ENCODE data around the gene POU2AF1. TPM values are rescaled to one million over a fixed set of nuclear protein-coding genes. Genes with fewer than 3 reads are reported as not detected.

Gene POU2AF1
- total RNA-seq, 1 experiment from 2014 or later, result not detected

DNA sequence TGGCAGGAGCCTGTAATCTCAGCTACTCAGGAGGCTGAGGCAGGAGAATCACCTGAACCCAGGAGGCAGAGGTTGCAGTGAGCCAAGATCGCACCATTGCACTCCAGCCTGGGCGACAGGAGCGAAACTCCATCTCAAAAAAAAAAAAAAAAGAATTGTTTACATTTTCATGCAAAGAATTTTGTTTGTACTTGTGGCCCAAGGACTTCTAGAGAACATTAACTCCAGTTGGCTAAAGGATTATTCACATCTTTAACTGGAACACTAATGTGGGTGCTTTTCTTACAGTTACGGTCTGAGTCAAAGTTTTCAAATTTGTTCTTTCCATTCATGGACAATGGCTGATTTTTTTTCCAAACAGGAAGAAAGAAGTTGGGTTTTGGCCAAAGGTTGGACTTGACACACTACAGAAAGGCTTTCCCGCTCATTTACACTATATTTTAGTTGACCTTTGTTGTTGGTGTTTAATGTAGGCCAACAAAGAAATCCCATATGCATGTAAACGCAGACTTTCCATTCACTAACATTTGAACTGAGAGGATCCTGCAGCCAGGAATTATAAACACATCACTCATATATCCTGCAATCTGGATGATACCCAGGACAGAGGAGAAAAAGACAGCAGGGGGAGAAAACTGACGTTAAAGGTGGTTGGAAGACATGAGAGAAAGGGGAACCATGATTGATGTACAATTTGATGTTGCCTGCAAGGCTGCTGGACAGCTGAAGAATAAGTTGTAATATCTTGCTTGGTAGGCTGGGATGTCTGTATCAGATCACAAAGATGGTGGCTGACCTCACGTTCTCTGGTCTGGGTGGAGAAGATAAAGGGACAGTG, 13.1 kb downstream of the POU2AF1 start:
- DNase-seq, result no peak
- H3K4me3 ChIP-seq, result no peak overlapping the region
- no peaks in the 10 kb centered on the region for H3K9me3 ChIP-seq (replicated peaks)
- H3K27me3 ChIP-seq, result no peaks in the 10 kb centered on the region
- H3K36me3 ChIP-seq, result no peaks in the 10 kb centered on the region
- no peak overlapping the region for H3K27ac ChIP-seq
- no peaks in the 10 kb centered on the region for H3K4me1 ChIP-seq

DNA sequence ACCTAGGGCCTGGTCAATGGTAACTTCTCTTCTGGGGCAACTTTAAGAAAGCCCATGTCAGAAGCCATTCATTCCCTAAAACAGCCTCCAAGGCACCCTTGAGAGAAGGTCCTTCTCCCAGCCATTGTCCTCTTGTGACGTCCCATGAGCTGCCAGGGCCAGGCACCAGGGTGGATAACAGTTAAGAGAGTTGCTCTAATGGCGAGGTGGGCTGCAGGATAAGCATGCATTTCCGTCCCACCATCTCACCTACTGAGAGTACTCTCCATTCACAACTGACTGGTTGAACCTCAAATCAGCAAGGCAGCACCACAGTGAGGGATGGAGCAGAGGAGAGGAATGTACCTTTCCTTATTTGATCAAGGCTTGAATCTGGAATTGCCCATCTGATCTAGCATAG, 14.6 kb downstream of the POU2AF1 start:
- Histone ChIP-seq H3K9me3 (replicated peaks) (no peaks in the 10 kb centered on the region), H3K36me3 (no peaks in the 10 kb centered on the region), H3K4me1 (no peaks in the 10 kb centered on the region), H3K4me3 (no peak overlapping the region), H3K27me3 (no peaks in the 10 kb centered on the region), H3K27ac (no peak overlapping the region)
- DNase-seq, result no peak

GRCh38 chr11:111363985-111364384, 15.1 kb downstream of the POU2AF1 start:
- DNase-seq, result no peak
- no peaks in the 10 kb centered on the region for H3K36me3 ChIP-seq
- no peaks in the 10 kb centered on the region for H3K9me3 ChIP-seq (replicated peaks)
- H3K27ac ChIP-seq, result no peak overlapping the region
- H3K4me1 ChIP-seq, result no peaks in the 10 kb centered on the region
- H3K4me3 ChIP-seq, result no peak overlapping the region
- no peaks in the 10 kb centered on the region for H3K27me3 ChIP-seq

GRCh38 chr11:111362887-111363411, 16.1 kb downstream of the POU2AF1 start:
- Histone ChIP-seq H3K36me3 (no peaks in the 10 kb centered on the region), H3K27me3 (no peaks in the 10 kb centered on the region), H3K4me1 (no peaks in the 10 kb centered on the region), H3K4me3 (no peak overlapping the region), H3K27ac (no peak overlapping the region), H3K9me3 (replicated peaks) (no peaks in the 10 kb centered on the region)
- DNase-seq, result no peak

GRCh38 chr11:111361874-111362273, 17.2 kb downstream of the POU2AF1 start:
- H3K36me3 ChIP-seq, result no peaks in the 10 kb centered on the region
- no peak overlapping the region for H3K4me3 ChIP-seq
- no peaks in the 10 kb centered on the region for H3K4me1 ChIP-seq
- no peaks in the 10 kb centered on the region for H3K27me3 ChIP-seq
- DNase-seq, result no peak
- no peak overlapping the region for H3K27ac ChIP-seq
- no peaks in the 10 kb centered on the region for H3K9me3 ChIP-seq (replicated peaks)

GRCh38 chr11:111361052-111361801, 17.8 kb downstream of the POU2AF1 start:
- DNase-seq, result no peak
- no peaks in the 10 kb centered on the region for H3K9me3 ChIP-seq (replicated peaks)
- H3K27ac ChIP-seq, result no peak overlapping the region
- H3K4me1 ChIP-seq, result no peaks in the 10 kb centered on the region
- no peaks in the 10 kb centered on the region for H3K36me3 ChIP-seq
- H3K4me3 ChIP-seq, result no peak overlapping the region
- no peaks in the 10 kb centered on the region for H3K27me3 ChIP-seq

- Histone ChIP-seq H3K36me3 (no peaks in the 10 kb centered on the region), H3K27me3 (no peaks in the 10 kb centered on the region), H3K9me3 (replicated peaks) (no peaks in the 10 kb centered on the region), H3K27ac (no peak overlapping the region), H3K4me3 (no peak overlapping the region), H3K4me1 (no peaks in the 10 kb centered on the region)
- no peak for DNase-seq
These were observed 18.7 kb downstream of the POU2AF1 start for GRCh38 chr11:111360150-111361043.

- H3K27me3 ChIP-seq, result no peaks in the 10 kb centered on the region
- no peak overlapping the region for H3K27ac ChIP-seq
- H3K9me3 ChIP-seq (replicated peaks), result no peaks in the 10 kb centered on the region
- no peak for DNase-seq
- no peak overlapping the region for H3K4me3 ChIP-seq
- no peaks in the 10 kb centered on the region for H3K36me3 ChIP-seq
- no peaks in the 10 kb centered on the region for H3K4me1 ChIP-seq
These were observed 19.6 kb downstream of the POU2AF1 start for GRCh38 chr11:111359223-111360149.

- Histone ChIP-seq H3K9me3 (replicated peaks) (no peaks in the 10 kb centered on the region), H3K27ac (no peak overlapping the region), H3K27me3 (no peaks in the 10 kb centered on the region), H3K4me1 (no peaks in the 10 kb centered on the region), H3K4me3 (no peak overlapping the region), H3K36me3 (no peaks in the 10 kb centered on the region)
- no peak for DNase-seq
These were observed 20.8 kb downstream of the POU2AF1 start for GRCh38 chr11:111358038-111359001.

DNA sequence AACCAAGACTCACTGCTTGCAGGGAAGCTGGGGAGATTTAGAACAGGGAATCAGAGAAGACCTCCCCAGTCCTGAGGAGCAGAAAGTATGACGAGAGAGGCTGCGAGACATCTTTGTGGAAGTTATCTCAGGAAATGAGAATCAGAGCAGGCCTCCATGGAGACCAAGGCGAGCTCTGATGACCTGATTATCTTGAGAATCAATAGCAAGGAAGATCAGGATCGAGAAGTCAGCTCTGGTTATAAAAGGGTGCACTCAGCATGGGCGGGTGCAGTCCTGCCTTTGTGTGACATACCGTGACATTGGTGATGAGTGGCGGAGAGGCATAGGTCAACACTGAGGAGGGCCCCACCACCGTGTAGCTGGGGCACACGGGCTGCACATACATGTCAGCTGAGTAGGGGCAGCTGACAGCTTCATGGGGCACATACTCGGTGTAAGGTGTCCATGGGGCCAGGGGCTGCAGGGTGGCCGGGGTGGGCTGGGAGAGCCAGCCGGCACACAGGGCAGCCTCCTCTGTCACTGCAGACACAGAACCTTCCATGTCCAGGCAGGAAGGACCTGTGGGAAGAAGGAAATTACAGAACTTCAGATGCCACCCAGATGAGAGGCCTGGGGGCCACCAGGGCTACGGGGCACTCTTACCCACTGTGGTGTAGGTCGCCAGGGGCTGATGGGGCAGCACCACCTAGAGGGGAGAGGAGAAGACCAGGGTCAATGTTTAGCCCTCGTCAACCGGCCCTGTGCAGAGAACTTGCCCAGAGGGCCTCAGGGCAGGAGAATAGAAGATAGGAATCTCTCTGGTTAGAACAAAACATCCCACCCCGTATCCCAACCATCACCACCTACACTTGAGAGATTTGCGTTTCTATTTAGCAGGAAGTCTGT, 21.7 kb downstream of the POU2AF1 start:
- Histone ChIP-seq H3K27ac (no peak overlapping the region), H3K36me3 (no peaks in the 10 kb centered on the region), H3K27me3 (no peaks in the 10 kb centered on the region), H3K4me1 (no peaks in the 10 kb centered on the region), H3K9me3 (replicated peaks) (no peaks in the 10 kb centered on the region), H3K4me3 (no peak overlapping the region)
- DNase-seq, result no peak

DNA sequence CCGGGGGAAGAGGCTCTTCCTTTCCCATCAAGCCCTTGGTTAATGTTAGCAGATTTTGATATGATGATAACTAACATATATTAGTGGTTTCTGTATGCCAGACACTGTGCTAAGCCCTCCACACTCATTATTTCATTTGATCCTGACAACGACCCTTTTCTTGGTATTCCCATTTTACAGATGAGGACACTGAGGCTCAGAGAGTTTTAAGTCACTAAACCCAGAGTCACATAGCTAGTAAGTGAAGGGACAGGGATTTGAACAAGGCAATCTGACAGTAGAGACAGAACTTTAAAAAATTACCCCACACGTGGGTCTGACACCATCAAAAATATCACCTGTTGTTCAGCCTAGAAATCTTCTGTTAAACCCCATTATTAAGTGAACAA, 22.4 kb downstream of the POU2AF1 start:
- Histone ChIP-seq H3K4me1 (no peaks in the 10 kb centered on the region), H3K4me3 (no peak overlapping the region)

GRCh38 chr11:111355956-111356659, 23.0 kb downstream of the POU2AF1 start:
- Histone ChIP-seq H3K27ac (no peak overlapping the region), H3K36me3 (no peaks in the 10 kb centered on the region), H3K4me1 (no peaks in the 10 kb centered on the region), H3K9me3 (replicated peaks) (no peaks in the 10 kb centered on the region), H3K27me3 (no peaks in the 10 kb centered on the region), H3K4me3 (no peak overlapping the region)
- no peak for DNase-seq

More for the DNA sequence above, 22.4 kb downstream of the POU2AF1 start:
- H3K36me3 ChIP-seq, result no peaks in the 10 kb centered on the region
- H3K27me3 ChIP-seq, result no peaks in the 10 kb centered on the region
- H3K27ac ChIP-seq, result no peak overlapping the region
- no peaks in the 10 kb centered on the region for H3K9me3 ChIP-seq (replicated peaks)
- DNase-seq, result no peak

Measured in SJCRH30 (cell line).